HCEC 1CT (cell line): ENCODE results near the gene TNPO1.
"Not testable (repeated sequence)": the region's sequence is repeated elsewhere in the genome, so short reads cannot be mapped to it uniquely, and the experiment has no call there.

Experiments
- DNase-seq: peaks from one replicate; pipeline ENCODE4 v3.0.0-alpha.2; 2017

Gene TNPO1

GRCh38 chr5:72855821-72856220, 39.4 kb downstream of the TNPO1 start:
- no peak for DNase-seq

- DNase-seq, result no peak
Observed at GRCh38 chr5:72857396-72857795, 40.9 kb downstream of the TNPO1 start.

- DNase-seq, result no peak
Observed at GRCh38 chr5:72859127-72859526, 42.7 kb downstream of the TNPO1 start.

GRCh38 chr5:72860499-72860898, 44.0 kb downstream of the TNPO1 start:
- peak; percentile 68 for DNase-seq

- DNase-seq, result no peak
Observed at GRCh38 chr5:72871366-72872024, 55.0 kb downstream of the TNPO1 start.

GRCh38 chr5:72878854-72879253, 62.4 kb downstream of the TNPO1 start:
- no peak for DNase-seq

- no peak for DNase-seq
Observed at GRCh38 chr5:72882989-72883388, 66.5 kb downstream of the TNPO1 start.

GRCh38 chr5:72883850-72884249, 67.4 kb downstream of the TNPO1 start:
- no peak for DNase-seq

- no peak for DNase-seq
Observed at GRCh38 chr5:72884892-72885291, 68.4 kb downstream of the TNPO1 start.

- no peak for DNase-seq
Observed at GRCh38 chr5:72885824-72886223, 69.4 kb downstream of the TNPO1 start.

GRCh38 chr5:72888595-72888994, 72.1 kb downstream of the TNPO1 start:
- DNase-seq, result no peak

- DNase-seq, result no peak
Observed at GRCh38 chr5:72889324-72889723, 72.9 kb downstream of the TNPO1 start.

GRCh38 chr5:72892846-72893245, 76.4 kb downstream of the TNPO1 start:
- DNase-seq, result no peak

GRCh38 chr5:72895758-72896157, 79.3 kb downstream of the TNPO1 start:
- DNase-seq, result no peak

GRCh38 chr5:72906806-72907205, 90.3 kb downstream of the TNPO1 start:
- no peak for DNase-seq

GRCh38 chr5:72908664-72909063, 92.2 kb downstream of the TNPO1 start:
- DNase-seq, result no peak

- DNase-seq, result no peak
Observed at GRCh38 chr5:72917371-72917776, 100.9 kb downstream of the TNPO1 start.

GRCh38 chr5:72920690-72921502, 104.4 kb downstream of the TNPO1 start:
- DNase-seq, result peak; percentile 60

- DNase-seq, result no peak
Observed at GRCh38 chr5:72921886-72922285, 105.4 kb downstream of the TNPO1 start.

GRCh38 chr5:72922422-72922821, 106.0 kb downstream of the TNPO1 start:
- no peak for DNase-seq

- DNase-seq, result no peak
Observed at GRCh38 chr5:72925336-72926010, 109.0 kb downstream of the TNPO1 start.

GRCh38 chr5:72932686-72933085, 116.2 kb downstream of the TNPO1 start:
- not testable (repeated sequence) for DNase-seq

GRCh38 chr5:72934953-72935725, 118.7 kb downstream of the TNPO1 start:
- not testable (repeated sequence) for DNase-seq
